T1000 (cell line): ENCODE data around the gene CARHSP1.
"Not testable (repeated sequence)": the region's sequence is repeated elsewhere in the genome, so short reads cannot be mapped to it uniquely, and the experiment has no call there.

ENCODE experiments used
- DNase-seq: peaks from one replicate; lab custom pipeline; 2025; ENCODE audit warnings: mixed read lengths; lab: John Stamatoyannopoulos, UW

Gene CARHSP1

DNA sequence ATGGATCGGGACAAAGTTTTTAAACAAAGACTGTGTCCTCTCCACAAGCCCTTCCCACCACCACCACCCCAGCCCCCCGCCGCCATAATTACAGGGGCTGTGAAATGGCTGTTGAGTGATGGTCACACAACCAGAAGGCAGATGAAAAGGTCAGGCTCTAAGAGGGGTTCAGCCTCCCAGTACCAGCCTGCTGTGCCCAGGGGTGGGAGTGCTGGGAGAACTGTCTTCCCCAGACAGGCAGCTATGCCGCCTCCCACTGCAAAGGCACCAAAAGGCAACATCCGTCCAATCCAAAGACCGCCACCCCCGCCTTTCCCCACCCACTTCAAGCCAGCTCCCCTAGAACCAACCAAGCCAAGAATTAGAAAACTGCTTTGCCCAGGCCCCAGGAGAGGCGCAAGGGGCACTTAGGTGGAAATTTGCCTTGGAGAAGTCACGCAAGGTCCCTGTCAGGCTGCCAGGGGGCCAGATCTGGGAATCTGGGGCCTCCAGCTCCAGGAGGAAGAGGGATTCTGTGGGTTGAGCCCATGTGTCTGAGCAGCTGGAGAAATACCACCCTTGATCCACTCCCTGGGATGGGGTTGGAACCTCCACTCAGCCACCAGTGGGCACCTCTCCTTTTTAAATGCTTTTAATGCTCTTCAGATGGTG lies 14.4 kb downstream of the CARHSP1 start:
- DNase-seq, result no peak

DNA sequence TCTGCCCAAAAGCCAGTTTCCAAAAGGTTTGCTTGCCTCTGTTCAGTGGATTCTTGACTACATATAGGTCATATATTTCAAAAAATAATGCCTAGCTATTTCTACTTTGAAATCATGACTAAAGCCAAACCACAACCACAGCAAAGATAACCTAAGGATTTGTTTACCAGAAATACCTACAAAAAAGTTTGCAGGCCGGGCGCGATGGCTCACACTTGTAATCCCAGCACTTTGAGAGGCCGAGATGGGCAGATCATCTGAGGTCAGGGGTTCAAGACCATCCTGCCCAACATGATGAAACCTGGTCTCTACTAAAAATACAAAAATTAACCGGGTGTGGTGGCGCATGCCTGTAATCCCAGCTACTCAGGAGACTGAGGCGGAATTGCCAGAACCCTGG lies 15.2 kb downstream of the CARHSP1 start:
- DNase-seq, result no peak

DNA sequence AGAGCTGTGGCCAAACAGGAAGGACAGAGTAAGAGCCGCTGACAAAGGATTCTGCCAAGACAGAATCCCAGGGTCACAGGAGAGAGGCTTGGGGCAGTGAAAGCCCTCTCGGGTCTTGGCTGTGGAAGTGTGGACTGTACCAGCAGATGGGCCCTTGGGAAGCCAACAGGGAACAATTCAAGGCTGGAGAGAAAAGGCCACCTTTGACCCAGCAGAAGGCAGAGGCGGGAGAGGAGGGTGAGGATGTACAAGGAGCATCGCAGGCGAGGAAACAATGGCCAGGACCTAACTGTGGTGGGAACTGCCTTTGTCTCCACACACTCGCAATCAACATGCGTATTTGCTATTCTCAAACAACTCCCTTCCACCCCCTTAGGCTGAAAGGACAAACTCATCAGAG lies 15.7 kb downstream of the CARHSP1 start:
- DNase-seq, result no peak

DNA sequence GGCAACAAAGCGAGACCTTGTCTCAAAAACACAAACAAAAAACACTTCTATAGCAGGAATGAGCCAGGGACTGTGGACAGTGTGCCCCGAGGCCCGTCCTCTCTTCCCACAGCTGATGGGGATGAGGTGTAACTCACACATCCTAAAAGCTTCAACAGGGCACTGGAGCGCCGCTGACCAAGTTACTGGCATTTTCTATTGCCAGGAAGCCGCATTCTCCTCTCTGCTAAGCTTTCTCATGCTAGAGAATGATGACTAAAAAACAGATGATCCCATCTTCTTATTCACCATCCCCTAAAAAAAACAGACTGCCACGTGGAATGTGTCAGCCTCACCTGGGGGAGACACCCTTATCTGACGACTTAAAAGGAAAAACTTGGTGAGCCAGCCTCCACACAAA lies 16.3 kb downstream of the CARHSP1 start:
- no peak for DNase-seq

DNA sequence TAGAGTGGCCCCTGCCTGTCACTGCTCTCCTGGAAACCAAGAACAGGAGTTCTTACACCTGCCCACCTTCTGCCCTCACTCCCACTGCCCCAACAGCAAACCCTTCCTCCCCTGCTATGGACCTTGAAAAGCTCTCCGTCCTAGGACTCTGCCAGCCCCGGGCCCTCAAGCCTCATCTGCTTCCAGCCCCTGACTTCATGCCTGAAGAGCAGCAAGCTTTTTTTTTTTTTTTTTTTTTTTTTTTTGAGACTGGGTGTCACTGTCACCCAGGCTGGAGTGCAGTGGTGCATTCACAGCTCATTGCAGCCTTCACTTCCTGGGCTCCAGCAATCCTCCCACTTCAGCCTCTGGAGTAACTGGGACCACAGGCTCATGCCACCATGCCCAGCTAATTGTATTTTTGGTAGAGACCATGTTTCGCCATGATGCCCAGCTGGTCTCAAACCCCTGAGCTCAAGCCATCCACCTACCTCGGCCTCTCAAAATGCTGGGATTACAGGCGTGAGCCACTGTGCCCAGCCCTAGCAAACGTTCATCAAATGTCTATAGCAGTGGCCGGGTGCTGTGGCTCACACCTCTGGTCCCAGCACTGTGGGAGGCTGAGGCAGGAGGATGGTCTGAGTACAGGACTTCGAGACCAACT lies 16.9 kb downstream of the CARHSP1 start:
- DNase-seq, result no peak

DNA sequence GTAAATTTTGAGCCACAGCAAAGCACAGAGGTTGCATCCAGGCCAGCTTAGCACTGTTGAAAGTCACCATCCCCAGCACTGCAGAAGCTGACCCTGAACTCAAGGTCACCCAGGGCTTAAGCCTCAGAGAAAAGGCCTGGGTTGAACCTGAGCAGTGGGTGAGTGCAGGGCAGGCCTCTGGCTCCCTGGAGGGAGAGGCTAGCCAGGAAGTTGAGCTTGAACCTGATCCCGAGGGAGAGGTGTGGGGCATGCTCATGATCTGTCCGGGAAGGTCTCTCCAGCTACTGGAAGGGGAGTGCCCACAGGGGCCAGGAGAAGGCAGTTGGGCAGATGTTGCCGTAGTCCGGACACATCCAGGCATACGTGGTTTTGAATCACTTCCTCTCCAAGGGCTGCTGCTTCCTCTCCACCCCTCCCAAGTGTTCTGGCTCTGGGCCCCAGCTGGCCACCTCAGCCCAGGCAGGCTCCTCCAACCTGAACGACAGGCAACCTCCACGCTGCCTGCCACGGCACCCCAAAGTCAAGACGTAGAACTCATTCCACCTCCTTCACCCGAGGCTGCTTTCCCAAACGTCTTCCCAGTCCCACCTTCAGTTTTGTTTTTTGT lies 18.4 kb downstream of the CARHSP1 start:
- peak; percentile 47 for DNase-seq

DNA sequence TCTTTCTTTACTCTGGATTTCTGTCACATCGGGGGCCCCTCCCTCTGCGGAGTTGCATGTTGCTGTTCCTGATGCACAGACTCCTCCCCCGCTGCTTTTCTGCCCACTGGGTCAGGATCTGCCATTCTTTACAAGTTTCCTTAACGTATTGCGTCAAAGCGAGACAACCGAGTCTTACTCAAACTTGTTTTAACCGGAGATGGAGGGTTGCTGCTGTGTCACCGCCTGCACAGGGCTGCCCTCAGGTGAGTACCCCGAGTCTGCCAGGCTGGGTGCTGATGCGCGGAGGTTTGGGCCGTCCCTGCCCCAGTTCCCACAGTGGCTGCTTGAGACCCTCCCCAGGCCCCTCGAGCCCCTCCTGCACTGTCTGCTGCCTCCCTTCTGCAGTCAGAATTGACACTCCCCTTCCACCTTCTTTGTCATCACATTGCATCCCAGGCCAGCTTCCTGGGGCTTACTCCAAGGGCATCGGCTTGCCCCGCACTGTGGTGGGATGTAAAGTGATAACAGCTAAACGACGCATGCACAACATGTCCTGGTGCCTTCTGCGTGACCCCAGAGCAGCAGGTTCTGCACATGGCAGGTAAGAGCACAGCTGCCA lies 19.3 kb downstream of the CARHSP1 start:
- peak; percentile 54 for DNase-seq

DNA sequence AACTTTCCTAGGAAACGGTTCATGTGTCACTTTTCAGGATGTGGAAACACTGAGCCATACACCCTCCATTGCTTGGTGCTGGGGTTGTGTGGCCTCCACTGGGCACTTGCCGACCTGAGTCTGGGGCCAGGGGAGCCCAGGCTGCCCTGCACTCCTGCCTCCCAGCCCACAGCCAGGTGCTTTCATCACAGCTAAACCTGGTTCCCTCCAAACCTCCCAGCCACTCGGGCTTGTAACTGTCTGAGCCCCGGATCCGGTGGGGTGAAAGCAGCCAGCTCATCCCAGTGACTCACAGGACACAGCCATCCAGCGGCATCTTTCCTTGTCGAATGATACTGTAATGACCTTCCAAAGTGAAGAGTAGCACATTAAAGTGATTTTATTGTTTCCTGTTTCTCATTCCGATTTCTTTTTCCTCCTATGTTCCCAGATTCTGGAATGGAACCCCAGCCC lies 19.8 kb downstream of the CARHSP1 start:
- peak; percentile 54 for DNase-seq

DNA sequence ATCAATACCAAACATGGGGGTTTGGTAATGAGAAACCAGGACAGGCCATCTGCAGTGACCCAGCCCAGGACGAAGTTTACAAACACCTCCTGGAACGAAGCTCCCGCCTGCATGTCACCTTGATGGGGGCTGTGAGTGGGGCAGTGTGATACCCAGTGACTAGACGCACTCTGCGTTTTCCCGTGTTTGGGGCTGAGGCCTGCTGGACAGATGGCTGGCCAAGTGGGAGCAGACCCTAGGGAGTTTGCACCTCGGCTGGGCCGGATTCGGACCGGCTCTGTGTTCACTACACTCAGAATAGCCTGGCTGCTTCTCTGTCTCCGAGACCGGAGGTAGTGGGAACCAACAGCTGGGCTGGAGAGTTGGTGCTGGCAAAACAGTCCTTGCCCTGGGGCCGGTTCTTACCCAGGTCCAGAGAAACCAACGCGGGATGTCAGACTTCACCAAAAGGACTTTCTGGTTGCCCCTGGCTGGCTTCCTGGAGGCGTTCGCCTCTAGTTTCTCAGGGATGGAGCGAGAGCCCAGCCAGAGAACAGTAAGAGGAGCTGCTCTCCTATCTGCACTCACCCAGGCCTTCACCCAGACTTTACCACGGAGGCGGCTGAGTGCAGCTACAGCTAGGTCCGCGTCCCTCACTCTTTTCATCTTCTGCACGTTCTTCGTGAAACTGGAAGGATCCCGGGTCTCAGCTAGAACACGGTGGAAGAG lies 20.4 kb downstream of the CARHSP1 start:
- DNase-seq, result no peak

DNA sequence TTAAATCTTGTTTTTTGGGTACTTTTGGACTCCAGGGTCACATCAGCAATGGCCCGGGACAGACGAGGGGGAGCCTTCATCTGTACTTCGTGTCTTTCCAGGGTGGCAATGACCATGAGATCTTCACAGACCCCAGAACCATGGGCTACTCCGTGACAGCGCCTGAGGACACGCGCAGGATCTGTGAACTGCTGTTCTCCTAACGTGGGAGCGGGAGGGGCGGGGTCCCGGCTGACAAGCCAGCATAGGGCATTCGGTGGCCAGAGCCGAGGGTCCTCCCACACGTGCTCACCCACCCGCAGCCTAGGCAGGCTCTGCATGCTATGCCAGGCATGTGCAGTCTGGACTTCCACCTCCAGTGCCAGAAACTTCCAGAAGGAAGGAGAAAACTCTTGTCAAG lies 21.2 kb downstream of the CARHSP1 start:
- DNase-seq, result no peak

DNA sequence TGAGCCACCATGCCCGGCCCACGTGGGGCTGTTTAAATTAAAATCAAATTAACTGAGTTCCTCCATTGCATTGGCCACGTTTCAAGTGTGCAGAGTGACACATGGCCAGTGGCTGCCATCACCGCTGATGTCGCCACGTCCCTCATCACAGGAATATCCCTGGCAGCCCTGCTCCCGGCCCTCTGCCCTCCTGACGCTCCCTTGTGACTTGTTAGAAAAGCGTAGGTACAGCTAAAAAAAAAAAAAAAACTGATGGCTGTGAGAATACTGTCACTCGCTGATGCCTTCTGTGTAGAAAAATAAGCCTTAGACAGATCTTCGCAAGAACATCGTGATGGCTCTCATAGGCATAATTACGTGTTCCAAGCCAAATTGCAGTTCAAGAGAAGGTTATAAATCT lies 21.7 kb downstream of the CARHSP1 start:
- DNase-seq, result no peak

DNA sequence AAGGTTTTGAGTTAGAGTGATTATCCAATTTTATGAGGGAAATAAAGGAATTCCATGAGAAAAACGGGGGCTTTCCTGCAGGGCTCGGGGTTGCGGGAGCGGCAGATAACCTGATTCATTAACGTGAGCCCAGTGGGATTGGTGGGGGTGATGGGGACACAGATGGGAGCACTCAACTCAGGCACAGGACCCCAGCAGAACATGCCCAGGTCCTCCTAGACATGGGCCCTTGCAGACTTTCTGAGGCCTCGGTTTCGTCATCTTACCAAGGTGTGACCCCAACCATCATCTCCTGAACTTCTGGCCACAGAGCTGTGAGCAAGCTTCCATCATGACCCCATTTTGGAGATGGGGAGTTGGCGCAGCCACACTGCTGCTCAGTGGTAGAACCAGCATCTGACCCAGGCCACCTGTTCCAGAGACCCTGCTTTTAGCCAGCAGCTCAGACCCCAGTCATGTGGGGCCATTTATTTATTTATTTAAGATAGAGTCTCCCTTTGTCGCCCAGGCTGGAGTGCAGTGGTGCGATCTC lies 22.3 kb downstream of the CARHSP1 start:
- no peak for DNase-seq

DNA sequence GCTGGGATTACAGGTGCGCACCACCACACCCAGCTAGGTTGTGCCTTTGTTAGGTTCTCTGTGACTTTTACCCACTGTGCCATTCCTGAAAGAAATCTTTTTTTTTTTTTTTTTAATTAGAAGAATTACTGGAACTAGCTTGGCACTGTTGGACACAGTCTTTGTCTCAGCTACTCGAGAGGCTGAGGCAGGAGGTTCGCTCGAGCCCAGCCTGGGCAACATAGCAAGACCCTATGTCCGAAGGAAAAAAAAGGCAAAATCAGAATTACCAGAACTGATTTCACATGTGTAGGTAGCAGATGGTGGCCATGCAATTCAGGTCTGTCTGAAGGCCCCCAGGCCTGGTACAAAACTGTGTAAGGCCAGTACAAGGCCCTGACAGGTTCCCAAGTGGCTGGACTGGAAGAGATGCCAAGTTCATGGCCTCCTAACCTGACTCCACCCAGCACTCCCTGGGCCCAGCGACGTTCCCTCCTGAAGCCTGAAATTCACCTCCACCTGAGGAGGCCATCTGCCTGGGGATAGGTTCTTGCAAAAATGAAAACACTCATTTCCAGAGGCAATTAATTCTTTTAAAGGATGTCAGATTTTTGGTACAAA lies 23.0 kb downstream of the CARHSP1 start:
- DNase-seq, result no peak

DNA sequence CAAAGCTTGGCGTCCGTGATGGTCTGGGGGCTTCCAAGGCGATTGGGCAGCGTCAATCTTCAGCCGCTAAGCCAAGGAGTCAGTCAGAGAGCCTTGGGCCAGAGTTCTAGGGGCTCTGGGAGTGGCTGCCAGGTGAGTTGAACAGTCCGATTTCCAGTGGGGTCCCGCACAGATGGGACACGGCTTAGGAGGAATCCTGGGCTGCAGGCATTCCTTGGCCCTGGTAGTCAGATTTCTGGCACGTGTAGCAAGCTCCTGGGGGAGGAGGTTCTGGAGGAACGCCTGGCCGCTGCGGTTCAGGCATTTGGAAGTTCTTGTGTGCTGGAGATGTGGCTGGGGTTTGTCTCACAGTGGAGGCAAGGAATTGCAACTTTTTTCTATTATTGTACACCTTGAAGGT lies 25.5 kb downstream of the CARHSP1 start:
- not testable (repeated sequence) for DNase-seq

DNA sequence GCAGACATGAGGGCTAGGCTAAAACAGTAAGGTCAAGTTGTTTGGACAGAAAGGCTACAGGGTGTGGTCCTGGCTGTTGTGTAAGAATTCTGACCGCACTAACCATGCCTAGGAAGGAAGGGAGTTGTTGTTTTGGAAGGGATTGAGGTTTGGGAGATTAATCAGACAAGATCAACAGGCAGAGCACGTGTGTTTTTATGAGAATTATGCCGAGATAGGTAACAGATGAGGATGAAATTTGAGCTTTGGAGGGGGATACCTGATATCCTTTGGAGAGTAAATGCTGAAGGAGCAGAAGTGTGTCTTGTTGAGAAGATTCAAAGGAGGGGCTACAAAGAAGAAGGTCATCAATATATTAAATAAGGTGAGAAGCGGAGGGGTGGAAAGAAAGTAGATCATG lies 26.8 kb downstream of the CARHSP1 start:
- not testable (repeated sequence) for DNase-seq

DNA sequence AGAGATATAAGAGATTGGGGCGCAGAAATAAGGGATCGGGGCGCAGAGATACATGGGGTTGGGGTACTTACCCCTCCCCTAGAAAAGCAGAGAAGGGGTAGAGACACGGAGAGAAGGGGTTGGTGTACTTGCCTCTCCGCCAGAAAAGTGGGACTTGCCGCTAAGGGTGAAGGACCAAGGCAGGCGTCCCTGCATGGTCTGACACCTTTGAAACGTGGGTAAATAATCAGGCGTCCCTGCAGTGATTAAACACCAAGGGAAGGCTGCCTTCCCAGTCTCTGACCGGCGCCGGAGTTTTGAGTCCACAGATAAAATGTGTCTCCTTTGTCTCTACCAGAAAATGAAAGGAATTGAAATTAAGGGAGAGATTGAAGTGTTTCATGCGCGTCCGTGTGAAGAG lies 31.2 kb downstream of the CARHSP1 start:
- DNase-seq, result not testable (repeated sequence)

DNA sequence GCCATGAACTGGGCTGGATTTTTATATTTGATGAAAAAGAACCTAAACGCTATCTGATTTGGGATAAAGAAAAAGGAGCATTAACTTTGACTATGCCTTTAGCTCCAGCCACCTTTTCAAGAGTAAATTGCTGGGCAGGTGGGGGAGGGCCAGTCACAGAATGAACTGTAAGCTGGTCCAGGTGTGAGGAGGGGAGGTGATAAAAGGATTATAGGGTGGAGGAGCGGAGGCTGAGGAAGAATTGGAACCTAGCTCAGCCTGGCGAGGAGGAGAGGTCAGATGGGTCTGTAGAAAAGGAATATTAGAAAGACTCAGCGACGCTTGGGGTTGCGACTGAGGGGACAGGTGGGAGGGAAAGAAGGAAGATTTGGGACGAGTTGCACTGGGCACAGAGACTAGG lies 32.0 kb downstream of the CARHSP1 start:
- DNase-seq, result not testable (repeated sequence)

DNA sequence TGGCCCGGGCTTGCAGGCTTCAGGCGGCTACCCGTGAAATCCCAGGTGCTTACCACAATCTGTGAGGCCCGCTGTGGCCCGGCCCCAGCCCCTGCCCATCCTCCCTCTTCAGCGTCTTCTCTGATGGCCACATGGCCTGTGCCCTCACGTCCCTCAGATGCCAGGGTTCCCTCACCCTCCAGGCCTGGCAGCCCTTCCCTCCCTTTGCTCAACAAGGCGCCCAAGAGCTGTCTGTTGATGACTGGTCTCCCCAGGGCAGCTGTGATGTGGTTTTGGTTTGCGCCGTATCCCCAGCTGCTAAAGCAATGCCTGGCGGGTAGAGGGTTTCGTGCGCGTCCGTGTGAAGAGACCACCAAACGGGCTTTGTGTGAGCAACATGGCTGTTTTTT lies 36.1 kb downstream of the CARHSP1 start:
- DNase-seq, result no peak

DNA sequence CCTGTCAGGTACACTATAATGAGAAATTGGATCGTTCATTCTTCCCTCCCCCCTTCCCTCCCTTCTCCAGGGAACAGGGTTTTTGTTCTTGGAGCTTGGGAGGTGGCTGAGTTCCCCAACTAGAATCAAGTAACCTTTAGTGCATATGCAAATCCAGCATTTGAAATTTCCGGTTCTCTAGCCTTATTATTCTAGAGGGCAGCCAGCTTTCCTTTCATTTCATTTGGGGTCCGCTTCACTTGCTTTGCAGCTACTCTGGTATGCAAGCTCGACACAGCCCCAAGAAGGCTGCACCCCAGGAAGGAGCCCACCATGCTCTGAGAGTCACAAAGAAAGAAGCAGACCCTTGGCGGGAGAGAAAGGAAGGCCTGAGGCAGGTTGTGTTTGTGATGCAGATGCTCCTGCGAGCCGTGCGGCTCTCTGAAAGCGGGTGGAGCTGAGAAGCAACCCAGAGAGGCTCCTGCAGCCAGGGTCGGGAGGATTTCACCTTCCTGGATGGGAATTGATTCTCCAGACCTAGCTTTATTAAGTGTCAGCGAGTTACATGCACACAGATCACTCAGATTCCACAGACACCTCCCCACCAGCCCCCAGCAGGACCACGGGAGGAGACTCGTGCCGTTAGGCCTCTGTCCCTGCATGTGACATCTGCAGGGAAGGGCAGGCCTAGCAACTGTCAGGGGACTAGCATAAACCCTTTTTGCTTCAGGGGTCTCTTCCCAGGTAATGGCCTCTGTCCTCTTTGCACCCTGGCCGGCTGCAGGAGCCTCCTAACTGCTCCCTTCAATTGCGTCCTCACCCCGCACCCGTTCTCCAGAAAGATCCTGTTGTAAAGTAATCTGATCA lies 36.7 kb downstream of the CARHSP1 start:
- no peak for DNase-seq

DNA sequence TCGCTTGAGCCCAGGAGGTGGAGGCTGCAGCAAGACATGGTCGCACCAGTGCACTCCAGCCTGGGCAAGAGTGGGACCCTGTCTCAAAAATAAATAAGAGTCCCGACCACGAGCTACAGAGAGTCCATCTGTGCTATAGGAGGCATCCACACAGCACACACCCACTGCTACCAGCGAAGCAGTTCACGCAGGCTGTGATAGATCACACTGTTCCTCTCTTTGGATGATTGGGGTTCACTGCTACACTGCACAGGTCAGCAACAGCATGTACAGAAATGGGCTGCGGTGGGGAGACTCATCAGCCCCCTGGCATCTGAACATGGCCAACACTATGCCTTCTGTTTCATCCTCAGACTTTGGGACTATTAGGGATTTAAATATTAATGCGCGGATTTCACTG lies 37.4 kb downstream of the CARHSP1 start:
- no peak for DNase-seq
